ENCODE measurements around the gene RNPC3. TPM values are rescaled to one million over a fixed set of nuclear protein-coding genes. Genes with fewer than 3 reads are reported as not detected.
A peak's percentile ranks its signal among the peaks of the same experiment; 100 is the strongest.

Gene RNPC3
- total and polyA plus RNA-seq, 8 donors = 4.7 to 46.7 (median 29.4) TPM

GRCh38 chr1:103517380-103518047 is 8.0 kb upstream of the RNPC3 start:
- Histone ChIP-seq H3K9me3 (no peaks in the 10 kb centered on the region), H3K36me3 (no peaks in the 10 kb centered on the region), H3K4me3 (no peak overlapping the region), H3K4me1 (peaks cover 0 to 3% (median 0%) of the 10 kb centered on the region in 4 donors), H3K27ac (no peak overlapping the region), H3K27me3 (no peaks in the 10 kb centered on the region)
- TF ChIP-seq POLR2A (IDR thresholded peaks at IDR 0.05) = no peak
- no peak for TF ChIP-seq EP300 (IDR thresholded peaks at IDR 0.05)
- TF ChIP-seq, protein P1, sequence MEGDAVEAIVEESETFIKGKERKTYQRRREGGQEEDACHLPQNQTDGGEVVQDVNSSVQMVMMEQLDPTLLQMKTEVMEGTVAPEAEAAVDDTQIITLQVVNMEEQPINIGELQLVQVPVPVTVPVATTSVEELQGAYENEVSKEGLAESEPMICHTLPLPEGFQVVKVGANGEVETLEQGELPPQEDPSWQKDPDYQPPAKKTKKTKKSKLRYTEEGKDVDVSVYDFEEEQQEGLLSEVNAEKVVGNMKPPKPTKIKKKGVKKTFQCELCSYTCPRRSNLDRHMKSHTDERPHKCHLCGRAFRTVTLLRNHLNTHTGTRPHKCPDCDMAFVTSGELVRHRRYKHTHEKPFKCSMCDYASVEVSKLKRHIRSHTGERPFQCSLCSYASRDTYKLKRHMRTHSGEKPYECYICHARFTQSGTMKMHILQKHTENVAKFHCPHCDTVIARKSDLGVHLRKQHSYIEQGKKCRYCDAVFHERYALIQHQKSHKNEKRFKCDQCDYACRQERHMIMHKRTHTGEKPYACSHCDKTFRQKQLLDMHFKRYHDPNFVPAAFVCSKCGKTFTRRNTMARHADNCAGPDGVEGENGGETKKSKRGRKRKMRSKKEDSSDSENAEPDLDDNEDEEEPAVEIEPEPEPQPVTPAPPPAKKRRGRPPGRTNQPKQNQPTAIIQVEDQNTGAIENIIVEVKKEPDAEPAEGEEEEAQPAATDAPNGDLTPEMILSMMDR (IDR thresholded peaks at IDR 0.05) = no peak
- no peak for TF ChIP-seq POLR2AphosphoS5 (IDR thresholded peaks at IDR 0.05)
- WGBS, 5 donors = 58 to 72% (median 63%) methylated on average over 2 of the region's 2 CpGs
- no peak for DNase-seq
- intact Hi-C loops (cut with DNase I; ENCODE audit: low total_unique reads) = no loop called here

DNA sequence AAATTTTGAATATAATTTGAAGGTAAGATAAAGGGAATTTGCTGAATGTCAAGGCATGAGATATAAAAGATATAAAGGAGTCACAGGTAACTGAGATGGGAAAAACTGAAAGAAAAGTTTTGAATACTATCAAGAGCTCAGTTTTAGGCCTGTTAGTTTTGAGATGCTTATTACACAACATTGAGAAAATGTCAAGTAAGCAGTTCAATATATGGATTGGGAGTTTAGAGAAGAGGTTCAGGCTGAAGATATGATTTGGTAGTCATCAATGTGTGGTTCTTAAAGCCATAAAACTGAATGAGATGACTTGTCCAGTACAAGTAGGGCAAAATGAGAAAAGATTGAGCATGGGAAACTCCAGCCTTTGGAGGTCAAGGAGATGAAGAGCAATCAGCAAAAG is 4.7 kb upstream of the RNPC3 start:
- no peak for DNase-seq
- intact Hi-C loops (cut with DNase I; ENCODE audit: low total_unique reads) = no loop called here
- Histone ChIP-seq H3K36me3 (no peaks in the 10 kb centered on the region), H3K27ac (no peak overlapping the region), H3K9me3 (no peaks in the 10 kb centered on the region), H3K27me3 (no peaks in the 10 kb centered on the region), H3K4me3 (no peak overlapping the region), H3K4me1 (peaks cover 0 to 8% (median 6%) of the 10 kb centered on the region in 4 donors)
- no peak for TF ChIP-seq EP300 (IDR thresholded peaks at IDR 0.05)
- TF ChIP-seq POLR2A (IDR thresholded peaks at IDR 0.05) = no peak
- TF ChIP-seq, protein P1 (IDR thresholded peaks at IDR 0.05) = no peak
- no peak for TF ChIP-seq POLR2AphosphoS5 (IDR thresholded peaks at IDR 0.05)

GRCh38 chr1:103523346-103523745 is 2.2 kb upstream of the RNPC3 start:
- H3K27me3 ChIP-seq = no peaks in the 10 kb centered on the region
- H3K4me3 ChIP-seq = no peak overlapping the region
- TF ChIP-seq, protein P1 (IDR thresholded peaks at IDR 0.05) = no peak
- TF ChIP-seq EP300 (IDR thresholded peaks at IDR 0.05) (no peak), POLR2A (IDR thresholded peaks at IDR 0.05) (no peak), POLR2AphosphoS5 (IDR thresholded peaks at IDR 0.05) (no peak)
- H3K9me3 ChIP-seq = no peaks in the 10 kb centered on the region
- 88 to 98% (median 94%) methylated on average over 3 of the region's 3 CpGs for WGBS, 5 donors
- H3K4me1 ChIP-seq = peaks cover 14 to 29% (median 25%) of the 10 kb centered on the region in 4 donors
- no peak for DNase-seq
- H3K27ac ChIP-seq = no peak overlapping the region
- intact Hi-C loops (cut with DNase I; ENCODE audit: low total_unique reads) = no loop called here
- H3K36me3 ChIP-seq = no peaks in the 10 kb centered on the region

GRCh38 chr1:103525114-103525606 is 339 bp upstream of the RNPC3 start:
- peaks cover 0 to 13% (median 5%) of the 10 kb centered on the region in 4 donors for H3K36me3 ChIP-seq
- peaks cover 14 to 47% (median 37%) of the 10 kb centered on the region in 4 donors for H3K4me1 ChIP-seq
- no peaks in the 10 kb centered on the region for H3K27me3 ChIP-seq
- WGBS, 5 donors = 4 to 9% (median 5%) methylated on average over 11 to 19 of the region's 34 CpGs
- peak overlapping the region in 3 of 5 donors; percentile 62 to 97 (median 94) for H3K27ac ChIP-seq
- TF ChIP-seq POLR2AphosphoS5 (IDR thresholded peaks at IDR 0.05) = no peak
- TF ChIP-seq, protein P1 (IDR thresholded peaks at IDR 0.05) = no peak
- TF ChIP-seq POLR2A (IDR thresholded peaks at IDR 0.05) = no peak
- no peak for TF ChIP-seq EP300 (IDR thresholded peaks at IDR 0.05)
- intact Hi-C loops (cut with DNase I; ENCODE audit: low total_unique reads) = no loop called here
- peak overlapping the region; percentile 24 to 40 (median 30) for H3K4me3 ChIP-seq
- DNase-seq = peak in 1 of 2 donors; percentile 81
- H3K9me3 ChIP-seq = no peaks in the 10 kb centered on the region
